HK-2 (cell line): Measurements from ENCODE around the gene GPR31.

Source experiments
- DNase-seq: peaks from one replicate; pipeline ENCODE4 v3.0.0-alpha.2; 2018; ENCODE audit not compliant: unreplicated experiment

The GPR31 gene

DNA sequence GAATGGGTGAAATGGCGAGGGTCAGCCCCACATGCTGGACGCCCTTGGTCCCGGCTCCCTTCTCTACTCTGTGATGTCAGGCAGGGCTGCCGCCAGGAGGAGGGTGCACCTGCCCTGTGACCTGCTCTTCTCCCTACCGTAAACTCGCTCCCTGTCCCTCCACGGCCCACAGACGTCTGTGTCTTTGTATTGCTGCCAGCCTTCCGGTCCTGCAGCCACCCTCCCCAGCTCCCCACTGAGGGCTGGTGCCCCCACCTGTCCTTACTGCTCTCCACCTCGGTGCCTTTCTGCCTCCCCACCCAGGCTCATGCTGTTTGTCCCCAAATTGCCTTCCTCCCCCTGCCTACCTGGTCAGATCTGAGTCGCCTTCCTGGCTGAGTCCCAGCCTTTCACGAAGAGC lies 38.9 kb downstream of the GPR31 start:
- no peak for DNase-seq

DNA sequence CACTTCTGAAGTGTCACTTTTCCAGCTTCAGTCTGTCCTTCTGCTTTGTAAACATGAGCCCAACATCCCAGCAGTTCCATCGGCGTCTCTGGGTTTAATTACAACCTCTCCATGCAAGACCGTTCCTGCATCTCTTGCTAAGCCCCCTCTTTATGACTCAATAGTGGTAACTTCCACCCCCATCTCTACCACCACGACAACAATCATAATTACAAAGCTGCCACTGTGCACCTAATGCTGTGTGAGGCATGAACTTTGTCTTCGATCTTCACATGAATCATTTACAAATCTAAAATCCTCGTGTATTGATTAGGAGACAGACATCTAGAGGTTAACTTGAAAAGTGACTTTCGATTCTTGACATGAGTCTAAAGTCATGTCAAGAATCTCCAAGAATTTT lies 39.8 kb downstream of the GPR31 start:
- no peak for DNase-seq

DNA sequence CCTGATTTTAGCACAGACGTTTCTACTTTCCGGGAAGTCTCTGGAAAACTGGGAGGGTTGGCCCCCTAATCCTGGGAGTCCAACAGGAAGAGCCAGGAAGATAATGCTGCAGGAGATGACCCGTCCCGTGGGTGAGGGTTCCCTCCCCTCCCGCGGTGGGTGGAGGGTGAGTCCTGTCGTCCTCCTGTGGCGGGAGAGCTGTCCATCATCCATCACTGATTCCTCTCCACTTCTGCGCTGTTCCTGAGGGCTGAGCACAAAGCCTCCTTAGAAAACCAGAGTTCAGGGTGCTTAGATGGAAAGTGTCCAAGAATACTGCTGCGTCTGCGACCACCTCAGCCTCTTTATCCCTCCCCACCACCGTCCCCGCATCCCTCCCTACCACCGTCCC lies 40.9 kb downstream of the GPR31 start:
- DNase-seq, result no peak

DNA sequence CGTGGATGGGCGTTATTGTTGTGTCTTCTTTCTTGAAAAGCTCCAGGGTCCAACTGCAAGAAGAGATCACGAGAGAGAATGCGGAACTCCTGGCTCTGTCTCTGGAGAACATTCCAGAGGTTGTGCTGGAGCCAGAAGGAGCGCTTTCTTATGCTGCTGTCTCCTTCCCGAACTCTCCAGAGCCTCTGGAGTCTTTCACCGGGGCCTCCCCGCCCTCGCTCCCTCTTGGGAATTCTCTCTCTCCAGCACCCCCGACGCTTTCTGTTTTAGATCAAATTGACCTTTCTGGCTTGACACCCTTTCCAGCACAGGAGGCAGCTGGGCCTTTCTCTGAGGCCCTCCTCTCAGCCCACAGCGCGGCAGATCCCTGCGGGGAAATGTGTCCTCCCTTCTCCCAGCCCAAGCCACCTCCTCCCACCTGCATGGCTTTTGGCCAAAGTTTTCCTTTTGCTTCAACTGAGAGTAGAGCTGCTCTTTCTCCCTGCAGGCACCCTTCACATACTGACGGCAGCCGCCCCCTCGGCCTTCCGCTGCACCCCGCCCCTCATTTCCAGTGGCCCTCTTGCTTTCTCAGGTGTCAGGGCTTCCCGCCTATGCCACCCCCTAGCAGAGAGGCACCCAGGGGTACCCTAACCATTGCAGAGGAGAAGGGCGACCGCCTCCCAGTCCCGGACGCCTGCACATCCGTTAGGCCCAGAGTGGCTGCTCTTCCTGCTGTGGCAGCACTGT lies 41.5 kb downstream of the GPR31 start:
- no peak for DNase-seq

DNA sequence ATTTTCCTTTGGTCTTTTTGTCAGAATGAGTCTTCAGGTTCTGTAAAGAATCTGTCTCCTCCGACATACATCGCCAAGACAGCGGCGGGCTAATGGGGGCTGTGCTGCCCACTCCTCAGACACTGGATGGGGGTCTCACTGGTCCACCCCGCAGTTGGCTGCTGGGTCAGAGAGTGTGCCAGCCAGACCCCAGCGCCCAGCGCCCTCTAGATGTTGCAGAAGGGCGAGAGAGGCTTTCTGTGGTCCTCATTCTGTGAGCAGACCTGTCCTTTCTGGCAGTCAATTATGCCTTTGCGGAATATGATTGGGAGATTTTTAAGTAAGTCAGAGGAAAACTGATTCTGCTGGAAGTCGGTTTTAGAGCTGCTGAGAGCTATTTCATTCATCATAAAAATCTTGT lies 42.7 kb downstream of the GPR31 start:
- DNase-seq, result no peak

DNA sequence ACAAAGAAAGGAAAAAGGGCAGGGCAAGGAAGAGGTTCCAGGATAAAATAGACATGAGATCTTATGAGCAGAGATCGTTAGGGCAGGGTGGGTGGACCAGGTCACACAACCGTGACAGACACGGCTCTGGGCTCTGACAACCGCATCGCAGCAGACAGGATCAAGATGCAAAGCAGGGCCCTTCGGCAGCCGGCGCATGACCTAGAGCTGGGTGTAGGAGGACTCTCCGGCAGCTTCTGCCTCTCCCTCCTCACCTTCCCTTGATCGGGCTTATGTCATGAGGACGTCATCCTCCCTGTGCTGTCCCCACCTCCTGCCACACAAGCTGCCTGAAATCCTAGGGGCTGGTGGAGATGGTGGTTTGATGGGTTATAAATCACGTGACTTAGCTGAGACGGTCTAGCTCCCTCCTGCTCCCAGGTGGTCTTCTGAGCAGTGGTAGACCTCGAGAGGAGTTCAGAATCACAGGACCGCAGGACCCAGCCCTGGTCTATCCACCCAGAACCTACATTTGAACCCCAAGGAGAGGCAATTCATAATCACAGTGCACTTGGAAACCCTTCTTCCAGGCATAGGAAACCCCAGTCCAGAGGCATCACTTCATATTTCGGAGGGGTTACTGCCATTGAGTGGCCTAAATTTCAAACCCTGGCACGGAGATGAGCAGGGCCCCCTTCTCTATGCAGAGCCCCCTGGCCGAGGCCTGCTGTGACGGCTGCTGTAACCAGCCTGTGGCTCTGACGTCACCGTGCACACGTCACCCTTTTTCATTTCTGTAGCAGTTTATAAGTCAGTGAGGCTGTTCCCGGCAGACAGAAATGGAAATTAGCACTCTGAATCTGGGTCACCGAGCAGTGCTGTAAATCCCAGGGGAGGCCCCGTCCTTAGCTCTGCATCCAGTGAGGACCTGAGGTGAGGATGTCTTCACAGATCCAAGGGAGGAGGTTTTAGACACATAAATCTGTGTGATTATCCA lies 43.6 kb downstream of the GPR31 start:
- DNase-seq, result no peak

DNA sequence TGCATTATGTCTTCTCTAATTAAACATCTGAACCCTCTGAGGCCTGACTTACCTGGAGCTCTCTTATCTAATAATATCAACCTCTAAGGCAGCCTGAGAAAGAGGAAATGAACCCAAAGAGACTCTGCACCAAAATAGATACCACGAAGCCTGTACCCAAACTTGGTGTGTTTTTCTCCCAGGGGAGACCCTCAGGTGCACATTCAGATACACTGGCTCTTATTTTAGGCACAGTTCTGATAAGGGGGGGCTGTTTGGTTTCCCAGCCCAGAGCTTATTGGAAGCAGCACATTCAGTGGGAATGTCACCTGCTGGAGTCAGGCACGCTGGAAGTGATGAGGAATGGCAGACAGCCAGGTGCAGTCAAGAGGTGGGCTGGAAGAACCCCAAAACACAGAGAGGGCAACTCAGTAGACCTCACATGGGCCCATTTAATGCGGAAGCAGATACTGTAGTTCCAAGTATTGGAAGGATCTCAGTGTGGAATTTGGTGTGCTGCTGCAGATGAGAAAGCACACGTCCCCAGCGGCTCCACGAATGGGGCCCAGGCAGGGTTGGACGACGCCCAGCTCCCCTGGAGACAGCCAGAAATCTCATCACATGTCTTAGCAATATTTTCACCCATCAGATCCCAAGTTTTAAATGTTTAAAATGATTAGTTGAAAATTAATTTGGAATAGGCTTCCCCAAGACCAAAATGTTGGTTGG lies 44.6 kb downstream of the GPR31 start:
- no peak for DNase-seq

DNA sequence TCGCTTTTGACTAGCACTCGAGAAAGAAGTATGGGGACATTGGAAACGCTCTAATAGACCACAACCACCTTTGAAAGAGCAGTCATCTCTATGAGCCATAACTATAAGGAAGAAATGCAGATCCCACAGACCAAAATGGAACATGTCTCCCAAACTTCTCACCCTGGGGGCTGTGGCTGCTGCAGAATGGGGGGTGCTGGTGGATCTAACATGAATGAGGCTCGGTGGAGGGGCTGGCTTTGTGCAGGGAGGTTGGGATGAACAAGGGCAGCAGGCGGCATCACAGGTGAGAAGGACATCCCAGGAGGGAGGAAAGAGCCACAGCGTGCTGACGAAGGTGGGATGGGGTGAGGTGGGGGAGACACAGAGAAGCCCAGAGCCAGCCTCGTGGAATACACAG lies 45.4 kb downstream of the GPR31 start:
- no peak for DNase-seq

DNA sequence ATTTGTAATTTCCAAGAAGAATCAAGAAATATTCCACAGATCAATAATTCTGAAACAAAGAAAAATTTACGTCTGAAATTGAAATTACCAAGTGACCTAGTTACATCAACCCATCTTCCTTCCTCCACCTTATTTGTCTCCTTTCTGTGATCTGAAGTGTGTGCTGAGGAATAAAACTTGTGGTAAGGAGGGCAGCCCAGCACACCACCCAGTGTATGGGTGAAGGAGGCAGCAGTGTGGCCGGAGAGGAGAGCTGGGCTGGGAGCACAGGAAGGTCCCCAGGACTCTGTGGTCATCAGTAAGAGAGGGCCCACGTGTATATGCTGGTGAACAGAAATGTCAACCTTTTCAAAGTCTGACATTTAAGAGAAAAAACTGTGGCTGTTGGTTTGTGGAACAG lies 46.2 kb downstream of the GPR31 start:
- no peak for DNase-seq

DNA sequence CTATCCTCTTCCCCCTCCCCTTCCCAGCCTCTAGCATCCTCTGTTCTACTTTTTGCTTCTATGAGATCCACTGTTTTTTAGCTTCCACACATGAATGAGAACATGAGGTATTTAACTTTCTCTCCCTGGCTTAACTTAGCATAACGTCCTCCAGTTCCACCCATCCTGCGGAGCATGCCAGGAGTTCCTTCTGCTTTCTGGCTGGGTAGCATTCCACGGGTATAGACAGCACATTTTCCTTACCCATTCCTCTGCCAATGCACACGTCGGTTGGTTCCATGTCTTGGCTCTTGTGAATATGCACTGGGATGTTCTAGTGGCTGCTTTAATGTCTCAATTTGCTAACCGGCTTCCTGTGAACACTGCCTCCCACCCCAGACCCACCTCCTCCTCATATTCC lies 48.1 kb downstream of the GPR31 start:
- no peak for DNase-seq

DNA sequence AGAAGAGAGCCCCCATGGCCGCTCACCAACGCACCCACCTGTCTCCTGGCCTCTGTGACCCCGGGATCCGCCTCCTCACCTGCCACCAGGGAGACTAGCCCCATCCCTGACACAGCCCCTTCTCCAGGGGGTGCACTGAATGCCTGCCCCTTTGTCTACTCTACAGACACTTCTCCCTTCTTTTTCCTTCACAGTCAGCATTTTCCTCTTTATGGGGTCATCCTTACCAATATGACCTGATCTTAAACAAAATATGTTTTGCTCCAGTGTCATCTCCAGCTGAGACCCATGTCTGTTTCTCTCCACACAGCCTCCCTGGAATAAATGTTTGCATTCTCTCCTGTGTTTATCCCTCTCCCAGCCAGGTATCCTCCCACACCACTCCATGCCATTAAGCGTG lies 49.5 kb downstream of the GPR31 start:
- DNase-seq, result no peak

DNA sequence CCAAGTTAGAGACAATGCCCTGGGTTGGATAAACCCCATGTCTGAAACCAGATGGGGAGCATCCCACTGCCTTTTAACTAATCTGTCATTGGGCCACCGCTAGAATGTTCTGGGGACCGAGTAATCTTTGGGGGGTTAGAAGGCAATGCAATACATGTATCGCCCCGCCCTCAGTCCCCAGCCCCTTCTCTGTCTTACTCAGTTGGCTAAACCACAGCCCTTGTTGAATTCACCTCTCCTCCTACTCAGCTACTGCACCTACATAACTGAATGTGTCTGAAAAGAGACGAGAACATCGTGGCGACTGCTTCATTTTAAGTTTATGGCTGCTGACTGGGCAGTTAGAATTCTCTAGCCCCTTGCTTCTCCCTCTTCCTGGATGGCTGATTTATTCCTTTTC lies 50.0 kb downstream of the GPR31 start:
- DNase-seq, result no peak

DNA sequence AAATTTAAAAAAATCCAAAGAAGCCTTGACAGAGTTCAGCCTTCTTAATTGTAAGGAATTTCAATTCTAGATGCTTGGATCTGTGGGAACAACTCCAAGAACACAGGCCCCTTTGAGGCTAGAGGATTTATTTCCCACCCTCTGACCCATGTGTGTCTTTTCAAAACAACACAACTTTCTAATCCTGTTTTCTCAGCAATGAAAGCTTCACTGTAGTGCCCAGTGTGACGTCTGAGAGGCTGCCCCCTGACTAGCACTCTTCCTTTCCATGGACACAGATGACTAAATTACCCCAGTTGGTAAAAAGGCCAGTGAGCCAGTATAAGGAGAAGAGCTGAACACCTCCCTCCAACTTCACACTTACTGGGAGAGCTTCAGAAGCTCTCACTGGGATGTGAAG lies 51.4 kb downstream of the GPR31 start:
- DNase-seq, result no peak
